Smooth muscle cell (in vitro differentiated cells): ENCODE measurements around the gene PCDH8. TPM values are rescaled to one million over a fixed set of nuclear protein-coding genes. Genes with fewer than 3 reads are reported as not detected.

Experiments used
- DNase-seq: peaks from one replicate; lab custom pipeline; 2025; ENCODE audit not compliant: unreplicated experiment; lab: John Stamatoyannopoulos, UW
- H2AFZ ChIP-seq: fragments of 200-600 bp; sonication (generic); 2 replicates; pipeline ENCODE4 v1.6.0; 2016; ENCODE audit warnings: antibody characterized with exemption, low read depth, mild to moderate bottlenecking
- H3F3A ChIP-seq: fragments of 200-600 bp; sonication (generic); 2 replicates; pipeline ENCODE4 v1.6.0; 2017; ENCODE audit warnings: antibody characterized with exemption, low read depth
- H3K27ac ChIP-seq: fragments of 200-600 bp; sonication (generic); 2 replicates; pipeline ENCODE4 v1.5.1; 2016; ENCODE audit warnings: low read depth, mild to moderate bottlenecking
- H3K27me3 ChIP-seq: fragments of 200-600 bp; sonication (generic); 2 replicates; pipeline ENCODE4 v1.6.1; 2016; ENCODE audit warnings: low read depth, mild to moderate bottlenecking
- H3K36me3 ChIP-seq: fragments of 200-600 bp; sonication (generic); 2 replicates; pipeline ENCODE4 v1.5.1; 2016; ENCODE audit warnings: low read depth
- H3K4me1 ChIP-seq: fragments of 200-600 bp; sonication (generic); 2 replicates; pipeline ENCODE4 v1.5.1; 2016; ENCODE audit warnings: low read depth
- H3K4me2 ChIP-seq: fragments of 200-600 bp; sonication (generic); 2 replicates; pipeline ENCODE4 v1.6.0; 2016; ENCODE audit warnings: mild to moderate bottlenecking
- H3K4me3 ChIP-seq: fragments of 200-600 bp; sonication (generic); 2 replicates; pipeline ENCODE4 v1.5.1; 2016; ENCODE audit warnings: mild to moderate bottlenecking
- H3K79me2 ChIP-seq: fragments of 200-600 bp; sonication (generic); 2 replicates; pipeline ENCODE4 v1.6.0; 2016; ENCODE audit warnings: low read depth, mild to moderate bottlenecking
- H3K9ac ChIP-seq: fragments of 200-600 bp; sonication (generic); 2 replicates; pipeline ENCODE4 v1.6.0; 2016; ENCODE audit warnings: low read depth
- H3K9me3 ChIP-seq: fragments of 200-600 bp; sonication (generic); replicated peaks from 2 replicates; pipeline ENCODE4 v1.5.1; 2016; ENCODE audit warnings: low read depth
- H4K20me1 ChIP-seq: fragments of 200-600 bp; sonication (generic); 2 replicates; pipeline ENCODE4 v1.6.0; 2016; ENCODE audit warnings: low read depth
- WGBS: methylation state at CpG from one replicate; pipeline ENCODE4 v1.1.7; 2016; ENCODE audit warnings: low lambda C conversion rate; 5-methylcytosine and 5-hydroxymethylcytosine counted together
- polyA plus RNA-seq: library from polyadenylated mRNA; unstranded; fragments of >200 nt; fragmentation: Nextera tagmentation; extraction: Ambion mirVana; gene quantifications from 2 replicates; pipeline ENCODE4 v1.2.1, GENCODE V29; 2016
- total RNA-seq: library from RNA; depleted of rRNA; stranded (reverse); fragments of >200 nt; gene quantifications from 2 replicates; pipeline ENCODE4 v1.2.3, GENCODE V29; 2014
- TF ChIP-seq, protein P1 (sequence below): fragments of 200-600 bp; sonication (generic); IDR thresholded peaks from 2 replicates; pipeline ENCODE4 v1.5.1; 2017; ENCODE audit warnings: borderline replicate concordance, mild to moderate bottlenecking, antibody characterized with exemption; ENCODE audit not compliant: insufficient read depth, poor library complexity, severe bottlenecking

Gene PCDH8
- total and polyA plus RNA-seq, 2 experiments from 2014 or later: 0.58 to 2.1 TPM

DNA sequence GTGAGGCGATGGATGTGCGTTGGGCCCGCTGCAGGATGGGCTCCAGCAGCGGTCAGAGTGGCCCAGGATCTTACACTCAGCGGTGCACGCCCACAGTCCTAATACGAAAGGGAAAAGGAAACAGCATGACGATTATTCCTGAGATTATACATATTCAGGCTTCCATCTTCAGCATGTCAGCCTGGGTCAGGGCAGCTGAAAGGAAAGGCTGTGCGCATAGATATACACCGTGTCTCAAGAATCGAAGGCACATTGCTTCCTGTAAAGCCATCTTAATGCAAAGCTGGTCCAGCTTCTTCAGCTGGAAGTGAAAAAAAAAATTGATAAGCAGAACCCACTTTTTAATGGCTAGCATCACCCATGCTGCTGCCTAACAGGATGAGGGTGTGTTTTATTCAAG is 3.6 kb downstream of the PCDH8 start:
- Histone ChIP-seq H2AFZ (no peak overlapping the region), H4K20me1 (no peaks in the 10 kb centered on the region), H3F3A (peaks cover 5% of the 10 kb centered on the region), H3K36me3 (no peaks in the 10 kb centered on the region), H3K9me3 (no peaks in the 10 kb centered on the region), H3K9ac (no peak overlapping the region), H3K27me3 (peaks cover 72% of the 10 kb centered on the region), H3K79me2 (no peaks in the 10 kb centered on the region), H3K4me2 (no peak overlapping the region), H3K4me3 (no peak overlapping the region), H3K4me1 (peaks cover 10% of the 10 kb centered on the region), H3K27ac (no peak overlapping the region)
- no peak for DNase-seq
- TF ChIP-seq, protein P1, sequence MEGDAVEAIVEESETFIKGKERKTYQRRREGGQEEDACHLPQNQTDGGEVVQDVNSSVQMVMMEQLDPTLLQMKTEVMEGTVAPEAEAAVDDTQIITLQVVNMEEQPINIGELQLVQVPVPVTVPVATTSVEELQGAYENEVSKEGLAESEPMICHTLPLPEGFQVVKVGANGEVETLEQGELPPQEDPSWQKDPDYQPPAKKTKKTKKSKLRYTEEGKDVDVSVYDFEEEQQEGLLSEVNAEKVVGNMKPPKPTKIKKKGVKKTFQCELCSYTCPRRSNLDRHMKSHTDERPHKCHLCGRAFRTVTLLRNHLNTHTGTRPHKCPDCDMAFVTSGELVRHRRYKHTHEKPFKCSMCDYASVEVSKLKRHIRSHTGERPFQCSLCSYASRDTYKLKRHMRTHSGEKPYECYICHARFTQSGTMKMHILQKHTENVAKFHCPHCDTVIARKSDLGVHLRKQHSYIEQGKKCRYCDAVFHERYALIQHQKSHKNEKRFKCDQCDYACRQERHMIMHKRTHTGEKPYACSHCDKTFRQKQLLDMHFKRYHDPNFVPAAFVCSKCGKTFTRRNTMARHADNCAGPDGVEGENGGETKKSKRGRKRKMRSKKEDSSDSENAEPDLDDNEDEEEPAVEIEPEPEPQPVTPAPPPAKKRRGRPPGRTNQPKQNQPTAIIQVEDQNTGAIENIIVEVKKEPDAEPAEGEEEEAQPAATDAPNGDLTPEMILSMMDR: no peak
- WGBS: 94% methylated on average over 11 of the region's 11 CpGs

- H4K20me1 ChIP-seq: no peaks in the 10 kb centered on the region
- TF ChIP-seq, protein P1: no peak
- H3K9ac ChIP-seq: no peak overlapping the region
- H3K36me3 ChIP-seq: no peaks in the 10 kb centered on the region
- no peak overlapping the region for H3K4me3 ChIP-seq
- no peak overlapping the region for H3K4me2 ChIP-seq
- no peaks in the 10 kb centered on the region for H3K9me3 ChIP-seq
- H3K79me2 ChIP-seq: no peaks in the 10 kb centered on the region
- H3K27me3 ChIP-seq: peaks cover 48% of the 10 kb centered on the region
- 86% methylated on average over 10 of the region's 10 CpGs for WGBS
- no peak overlapping the region for H3K27ac ChIP-seq
- H3K4me1 ChIP-seq: peaks cover 11% of the 10 kb centered on the region
- no peak for DNase-seq
- H2AFZ ChIP-seq: no peak overlapping the region
- H3F3A ChIP-seq: no peaks in the 10 kb centered on the region
These were observed 6.0 kb downstream of the PCDH8 start for GRCh38 chr13:52842441-52842840.

- no peaks in the 10 kb centered on the region for H3K79me2 ChIP-seq
- H3K9ac ChIP-seq: no peak overlapping the region
- no peaks in the 10 kb centered on the region for H3K9me3 ChIP-seq
- peaks cover 24% of the 10 kb centered on the region for H3K27me3 ChIP-seq
- TF ChIP-seq, protein P1: no peak
- no peaks in the 10 kb centered on the region for H4K20me1 ChIP-seq
- no peak for DNase-seq
- H3K4me2 ChIP-seq: no peak overlapping the region
- H2AFZ ChIP-seq: no peak overlapping the region
- no peaks in the 10 kb centered on the region for H3F3A ChIP-seq
- H3K4me3 ChIP-seq: no peak overlapping the region
- no peak overlapping the region for H3K27ac ChIP-seq
- H3K4me1 ChIP-seq: peaks cover 6% of the 10 kb centered on the region
- no peaks in the 10 kb centered on the region for H3K36me3 ChIP-seq
- 91% methylated on average over 6 of the region's 6 CpGs for WGBS
These were observed 8.4 kb downstream of the PCDH8 start for GRCh38 chr13:52840066-52840465.

GRCh38 chr13:52838433-52839107 is 9.9 kb downstream of the PCDH8 start:
- no peak overlapping the region for H3K4me3 ChIP-seq
- TF ChIP-seq, protein P1: no peak
- WGBS: 59% methylated on average over 6 of the region's 6 CpGs

More at GRCh38 chr13:52838433-52839107, 9.9 kb downstream of the PCDH8 start:
- Histone ChIP-seq H3K27me3 (peaks cover 12% of the 10 kb centered on the region), H3K4me2 (no peak overlapping the region), H3K4me1 (peaks cover 9% of the 10 kb centered on the region), H3K27ac (no peak overlapping the region), H3F3A (no peaks in the 10 kb centered on the region), H3K36me3 (no peaks in the 10 kb centered on the region), H3K9ac (no peak overlapping the region), H3K9me3 (no peaks in the 10 kb centered on the region), H3K79me2 (no peaks in the 10 kb centered on the region), H4K20me1 (no peaks in the 10 kb centered on the region), H2AFZ (no peak overlapping the region)
- no peak for DNase-seq
